GM12873 (cell line): Measurements from ENCODE around the gene ACOX2.

Experiments used
- CTCF ChIP-seq: IDR thresholded peaks from 2 replicates; pipeline ENCODE4 v1.5.1; 2012; ENCODE audit warnings: low read depth, mild to moderate bottlenecking, moderate library complexity, low read length, control low read depth; ENCODE audit not compliant: insufficient read depth; ENCODE audit errors: missing control alignments

The ACOX2 gene

GRCh38 chr3:58572634-58573230 lies 35.7 kb upstream of the ACOX2 start:
- no peak for TF ChIP-seq CTCF

DNA sequence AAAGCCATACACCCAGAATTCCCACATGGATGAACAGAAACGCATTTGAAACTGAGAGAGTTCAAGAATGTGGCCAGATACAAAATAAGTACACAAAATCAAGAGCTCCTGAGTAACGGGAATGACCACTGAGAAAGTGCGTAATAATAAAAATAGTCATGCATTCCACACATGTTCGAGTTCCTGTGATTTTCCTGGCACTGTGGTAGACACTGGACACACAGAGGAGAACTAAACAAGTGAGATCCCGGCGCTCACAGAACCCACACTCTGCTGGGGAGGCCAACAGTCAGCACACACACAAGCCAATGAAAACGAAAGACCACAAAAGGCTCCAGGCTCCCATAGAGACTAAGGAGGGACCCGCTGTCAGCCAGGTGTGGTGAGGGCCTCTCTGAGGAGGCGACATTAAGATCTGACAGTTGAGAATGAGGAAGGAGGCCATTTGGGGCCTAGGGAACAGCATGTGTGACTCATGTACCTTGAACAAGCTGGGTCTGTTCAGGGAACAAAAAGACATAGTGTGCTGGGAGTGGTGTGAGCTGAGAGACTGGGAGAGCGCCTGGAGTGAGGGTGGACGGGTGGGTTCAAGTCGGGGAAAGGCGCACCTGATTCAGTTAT lies 35.1 kb upstream of the ACOX2 start:
- no peak for TF ChIP-seq CTCF

DNA sequence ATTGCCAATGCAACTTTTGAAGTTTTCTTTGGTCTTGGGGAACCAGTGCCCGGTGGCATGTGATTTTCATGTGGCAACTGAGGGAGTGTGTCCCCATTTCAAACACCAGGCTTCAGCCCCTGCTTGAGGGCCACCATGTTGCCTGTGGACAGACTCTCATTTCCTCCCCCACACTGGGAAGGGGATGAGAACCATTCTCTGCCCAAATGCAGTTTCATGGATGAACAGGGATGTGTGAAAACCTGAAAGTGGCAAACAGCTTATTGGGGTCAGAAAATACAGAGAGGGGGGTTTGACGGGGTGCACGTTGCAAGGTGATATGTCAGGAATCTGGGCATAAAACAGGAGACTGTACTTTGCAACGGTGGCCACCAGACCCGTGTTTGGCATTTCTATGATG lies 33.9 kb upstream of the ACOX2 start:
- no peak for TF ChIP-seq CTCF

- TF ChIP-seq CTCF = no peak
Observed at GRCh38 chr3:58569287-58570001, 32.5 kb upstream of the ACOX2 start.

DNA sequence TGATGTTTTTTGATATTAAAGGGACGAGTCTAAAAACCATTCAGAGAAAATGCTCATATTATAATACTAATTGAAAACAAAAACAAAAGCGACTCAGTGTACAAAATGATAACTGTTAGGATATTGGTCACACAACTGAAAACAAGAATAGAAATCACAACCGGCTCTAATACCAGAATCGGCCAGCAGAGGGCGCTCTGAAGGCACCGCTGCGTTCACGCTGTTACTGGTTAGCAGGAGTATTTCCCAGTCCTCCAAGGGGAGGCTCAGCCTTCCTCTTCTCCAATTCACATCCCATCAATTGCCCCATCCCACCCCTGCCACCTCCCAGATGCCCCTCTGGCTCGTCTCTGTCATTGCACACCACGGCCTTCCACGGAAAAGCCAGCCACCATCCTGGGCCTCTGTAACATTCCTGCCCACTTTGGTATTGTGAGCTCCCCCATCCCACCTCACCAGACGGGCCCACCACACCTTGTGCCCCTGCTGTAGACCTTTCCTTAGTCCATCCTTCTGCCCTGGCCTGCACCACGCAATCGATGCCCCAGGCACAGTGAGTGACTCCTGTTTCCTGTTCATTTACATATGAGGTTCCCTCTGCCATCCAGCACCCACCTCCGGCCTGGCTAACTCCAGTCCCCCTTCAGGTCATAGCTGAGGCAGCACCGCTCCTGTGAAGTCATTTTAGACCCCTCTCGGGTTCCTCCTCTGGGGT lies 31.7 kb upstream of the ACOX2 start:
- peak; percentile 89 for TF ChIP-seq CTCF

GRCh38 chr3:58567251-58567515 lies 30.2 kb upstream of the ACOX2 start:
- no peak for TF ChIP-seq CTCF
